ENCODE data around the gene FRY.

Gene FRY

DNA sequence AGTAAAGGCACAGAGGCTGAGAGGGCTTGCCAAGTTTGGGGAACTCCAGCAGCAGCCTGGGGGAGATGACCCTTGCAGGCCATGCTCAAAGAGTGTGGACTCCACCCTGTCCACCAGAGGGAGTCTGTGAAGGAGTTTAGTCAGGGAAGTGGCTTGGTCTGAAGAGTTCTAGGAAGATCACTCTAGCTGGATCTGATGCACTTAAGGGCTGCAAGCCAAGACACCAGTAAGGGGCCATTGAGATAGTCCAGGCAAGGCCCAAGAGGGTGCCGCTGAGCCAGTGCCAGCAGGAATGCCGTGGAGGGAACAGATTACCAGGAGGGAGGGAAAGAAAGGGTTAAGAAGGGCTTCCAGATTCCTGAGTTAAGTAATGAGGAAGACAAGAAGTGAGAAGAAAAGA lies 214.9 kb downstream of the FRY start:
- no peaks in the 10 kb centered on the region for H3K4me1 Mint-ChIP-seq
- H3K36me3 Mint-ChIP-seq: no peaks in the 10 kb centered on the region
- no peak overlapping the region for H3K27ac Mint-ChIP-seq
- no peak overlapping the region for H3K4me3 Mint-ChIP-seq
- no peaks in the 10 kb centered on the region for H3K9me3 Mint-ChIP-seq
- no peaks in the 10 kb centered on the region for H3K27me3 Mint-ChIP-seq

GRCh38 chr13:32247887-32248286 lies 216.3 kb downstream of the FRY start:
- Mint-ChIP-seq H3K4me3 (no peak overlapping the region), H3K27me3 (no peaks in the 10 kb centered on the region), H3K4me1 (no peaks in the 10 kb centered on the region), H3K9me3 (no peaks in the 10 kb centered on the region), H3K36me3 (no peaks in the 10 kb centered on the region), H3K27ac (no peak overlapping the region)

DNA sequence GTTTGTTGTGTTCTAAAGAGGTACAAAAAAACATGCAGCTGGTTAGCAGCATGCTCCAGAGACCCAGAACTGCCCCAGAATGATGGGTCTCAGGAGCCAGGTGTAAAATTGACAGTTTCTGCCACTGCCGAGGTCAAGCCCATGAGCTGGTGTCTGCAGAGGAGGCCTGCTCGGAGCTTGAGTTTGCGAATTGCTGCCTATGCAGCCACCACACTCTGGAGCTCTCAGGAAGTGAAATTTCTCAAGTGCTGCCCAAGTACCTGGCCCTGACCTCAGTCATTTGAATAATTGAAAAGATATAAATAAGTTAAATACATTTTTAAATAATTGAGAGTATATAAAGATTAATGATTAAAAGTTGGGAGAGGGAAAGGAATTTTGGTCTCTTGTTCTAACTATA lies 217.2 kb downstream of the FRY start:
- no peaks in the 10 kb centered on the region for H3K9me3 Mint-ChIP-seq
- H3K36me3 Mint-ChIP-seq: no peaks in the 10 kb centered on the region
- H3K27ac Mint-ChIP-seq: no peak overlapping the region
- H3K27me3 Mint-ChIP-seq: no peaks in the 10 kb centered on the region
- no peaks in the 10 kb centered on the region for H3K4me1 Mint-ChIP-seq
- no peak overlapping the region for H3K4me3 Mint-ChIP-seq

DNA sequence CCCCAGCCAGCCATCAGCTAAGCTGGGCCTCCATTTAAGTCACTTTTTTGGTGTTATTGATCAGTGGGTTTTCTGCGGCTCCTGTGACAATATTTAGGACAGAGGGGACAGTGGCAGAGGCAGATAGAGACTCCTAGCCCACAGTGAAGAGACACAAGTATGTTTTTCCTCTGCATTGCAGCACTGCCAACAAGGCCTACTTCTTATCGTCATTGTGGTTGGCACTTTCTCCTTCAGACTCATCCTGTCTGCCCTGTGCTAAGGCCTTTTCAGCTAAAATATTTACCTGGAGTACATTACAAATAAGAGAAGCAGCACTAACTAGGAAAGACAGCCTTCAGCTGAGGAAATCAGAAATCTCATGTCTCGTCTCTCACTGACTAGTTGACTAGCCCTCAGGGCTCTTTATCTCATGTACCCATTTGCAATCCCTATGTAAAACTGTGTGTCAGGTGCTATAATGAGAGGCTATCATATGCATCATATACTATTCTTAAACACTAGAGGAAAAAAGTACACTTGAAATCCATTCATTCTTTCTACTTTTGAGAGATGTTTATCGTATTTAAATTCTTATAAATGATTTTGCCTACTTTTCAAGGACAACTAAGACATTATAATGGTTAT lies 221.4 kb downstream of the FRY start:
- Mint-ChIP-seq H3K27ac (no peak overlapping the region), H3K36me3 (no peaks in the 10 kb centered on the region), H3K4me3 (no peak overlapping the region), H3K9me3 (no peaks in the 10 kb centered on the region), H3K4me1 (peaks cover 5% of the 10 kb centered on the region), H3K27me3 (no peaks in the 10 kb centered on the region)

- Mint-ChIP-seq H3K27me3 (no peaks in the 10 kb centered on the region), H3K36me3 (no peaks in the 10 kb centered on the region), H3K27ac (no peak overlapping the region), H3K9me3 (no peaks in the 10 kb centered on the region), H3K4me1 (peaks cover 5% of the 10 kb centered on the region), H3K4me3 (no peak overlapping the region)
Measured at GRCh38 chr13:32253911-32254399, 222.4 kb downstream of the FRY start.

DNA sequence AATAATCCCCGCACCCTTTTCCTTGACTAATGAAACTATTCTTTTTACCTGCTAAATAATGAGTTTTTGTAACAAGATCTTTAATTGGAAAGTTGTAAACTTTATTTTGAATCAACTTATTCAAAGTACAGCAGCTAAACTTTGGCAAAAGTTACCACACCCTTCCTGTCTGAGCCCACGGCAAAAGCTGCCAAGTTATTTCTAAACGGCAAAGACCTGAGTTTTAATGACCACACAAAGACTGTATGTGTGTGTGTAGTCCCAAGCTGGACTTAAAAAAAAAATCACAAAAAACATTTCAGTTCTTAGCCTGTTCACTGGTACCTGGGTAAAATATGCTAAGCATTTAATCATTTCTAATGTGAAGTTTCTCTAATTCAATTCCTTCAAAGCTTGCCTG lies 222.8 kb downstream of the FRY start:
- Mint-ChIP-seq H3K36me3 (no peaks in the 10 kb centered on the region), H3K4me1 (peaks cover 5% of the 10 kb centered on the region), H3K27me3 (no peaks in the 10 kb centered on the region), H3K4me3 (no peak overlapping the region), H3K9me3 (no peaks in the 10 kb centered on the region), H3K27ac (no peak overlapping the region)

- no peaks in the 10 kb centered on the region for H3K27me3 Mint-ChIP-seq
- no peaks in the 10 kb centered on the region for H3K9me3 Mint-ChIP-seq
- H3K4me3 Mint-ChIP-seq: no peak overlapping the region
- H3K36me3 Mint-ChIP-seq: no peaks in the 10 kb centered on the region
- H3K4me1 Mint-ChIP-seq: peaks cover 5% of the 10 kb centered on the region
- H3K27ac Mint-ChIP-seq: no peak overlapping the region
Measured at GRCh38 chr13:32254916-32255723, 223.5 kb downstream of the FRY start.

- H3K4me3 Mint-ChIP-seq: no peak overlapping the region
- H3K27ac Mint-ChIP-seq: no peak overlapping the region
- H3K27me3 Mint-ChIP-seq: no peaks in the 10 kb centered on the region
- peaks cover 5% of the 10 kb centered on the region for H3K4me1 Mint-ChIP-seq
- no peaks in the 10 kb centered on the region for H3K36me3 Mint-ChIP-seq
- H3K9me3 Mint-ChIP-seq: no peaks in the 10 kb centered on the region
Measured at GRCh38 chr13:32255724-32256109, 224.1 kb downstream of the FRY start.

DNA sequence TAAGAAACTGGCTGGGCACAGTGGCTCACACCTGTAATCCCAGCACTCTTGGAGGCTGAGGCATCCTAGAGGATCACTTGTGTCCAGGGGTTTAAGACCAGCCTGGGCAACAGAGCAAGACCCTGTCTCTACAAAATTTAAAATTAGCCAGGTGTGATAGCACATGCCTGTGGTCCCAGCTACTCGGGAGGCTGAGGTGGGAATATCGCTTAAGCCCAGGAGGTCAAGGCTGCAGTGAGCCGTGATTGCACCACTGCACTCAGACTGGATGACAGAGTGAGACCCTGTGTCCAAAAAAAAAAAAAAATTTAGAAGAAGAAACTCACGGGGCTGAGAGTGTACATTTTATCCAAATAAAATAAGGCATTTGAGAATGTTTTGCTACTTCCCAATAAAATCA lies 224.7 kb downstream of the FRY start:
- Mint-ChIP-seq H3K4me1 (peaks cover 5% of the 10 kb centered on the region), H3K27me3 (no peaks in the 10 kb centered on the region), H3K4me3 (no peak overlapping the region), H3K27ac (no peak overlapping the region), H3K36me3 (no peaks in the 10 kb centered on the region), H3K9me3 (no peaks in the 10 kb centered on the region)

- H3K27ac Mint-ChIP-seq: no peak overlapping the region
- H3K36me3 Mint-ChIP-seq: no peaks in the 10 kb centered on the region
- no peak overlapping the region for H3K4me3 Mint-ChIP-seq
- H3K9me3 Mint-ChIP-seq: no peaks in the 10 kb centered on the region
- no peaks in the 10 kb centered on the region for H3K27me3 Mint-ChIP-seq
- H3K4me1 Mint-ChIP-seq: peaks cover 5% of the 10 kb centered on the region
Measured at GRCh38 chr13:32257649-32258048, 226.1 kb downstream of the FRY start.

DNA sequence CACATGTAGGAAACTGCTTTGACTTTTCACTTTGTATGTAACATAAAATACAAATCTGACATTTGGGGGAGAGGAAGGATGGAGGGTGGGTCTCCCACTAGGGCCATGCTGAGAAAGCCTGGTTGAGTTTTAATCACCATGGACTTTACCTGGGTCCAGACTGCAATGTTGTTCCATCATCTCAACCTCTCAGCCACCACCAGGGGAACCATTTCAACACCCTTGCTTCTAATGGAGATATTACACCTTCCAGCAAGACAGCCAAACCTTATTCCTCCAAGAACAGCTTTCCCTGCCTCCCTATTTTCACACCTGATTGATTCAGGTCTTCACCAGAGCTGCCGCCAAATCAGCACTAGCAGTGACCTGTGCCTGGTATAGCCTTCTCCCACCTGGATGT lies 227.5 kb downstream of the FRY start:
- H3K4me1 Mint-ChIP-seq: peaks cover 5% of the 10 kb centered on the region
- no peak overlapping the region for H3K27ac Mint-ChIP-seq
- H3K36me3 Mint-ChIP-seq: no peaks in the 10 kb centered on the region
- no peaks in the 10 kb centered on the region for H3K27me3 Mint-ChIP-seq
- no peak overlapping the region for H3K4me3 Mint-ChIP-seq
- H3K9me3 Mint-ChIP-seq: no peaks in the 10 kb centered on the region

DNA sequence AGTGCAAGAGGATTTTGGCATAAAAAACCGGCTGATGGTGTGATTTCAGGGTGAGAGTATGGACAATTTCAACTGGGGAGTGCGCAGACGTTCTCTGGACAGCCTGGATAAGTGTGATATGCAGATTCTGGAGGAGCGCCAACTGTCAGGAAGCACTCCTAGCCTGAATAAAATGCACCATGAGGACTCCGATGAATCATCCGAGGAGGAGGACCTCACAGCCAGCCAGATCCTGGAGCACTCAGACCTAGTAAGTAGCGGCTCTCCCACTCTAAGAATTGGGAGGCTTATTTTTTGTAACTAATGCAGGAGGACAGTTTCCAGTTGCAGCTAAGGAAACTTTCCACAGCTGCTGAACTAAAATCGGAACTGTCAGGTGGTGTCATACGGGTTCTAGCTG lies 230.0 kb downstream of the FRY start:
- H3K27me3 Mint-ChIP-seq: no peaks in the 10 kb centered on the region
- H3K27ac Mint-ChIP-seq: no peak overlapping the region
- no peaks in the 10 kb centered on the region for H3K36me3 Mint-ChIP-seq
- no peaks in the 10 kb centered on the region for H3K4me1 Mint-ChIP-seq
- H3K4me3 Mint-ChIP-seq: no peak overlapping the region
- H3K9me3 Mint-ChIP-seq: no peaks in the 10 kb centered on the region

- Mint-ChIP-seq H3K27ac (no peak overlapping the region), H3K4me1 (no peaks in the 10 kb centered on the region), H3K9me3 (no peaks in the 10 kb centered on the region), H3K27me3 (no peaks in the 10 kb centered on the region), H3K36me3 (no peaks in the 10 kb centered on the region), H3K4me3 (no peak overlapping the region)
Measured at GRCh38 chr13:32262165-32262564, 230.6 kb downstream of the FRY start.

DNA sequence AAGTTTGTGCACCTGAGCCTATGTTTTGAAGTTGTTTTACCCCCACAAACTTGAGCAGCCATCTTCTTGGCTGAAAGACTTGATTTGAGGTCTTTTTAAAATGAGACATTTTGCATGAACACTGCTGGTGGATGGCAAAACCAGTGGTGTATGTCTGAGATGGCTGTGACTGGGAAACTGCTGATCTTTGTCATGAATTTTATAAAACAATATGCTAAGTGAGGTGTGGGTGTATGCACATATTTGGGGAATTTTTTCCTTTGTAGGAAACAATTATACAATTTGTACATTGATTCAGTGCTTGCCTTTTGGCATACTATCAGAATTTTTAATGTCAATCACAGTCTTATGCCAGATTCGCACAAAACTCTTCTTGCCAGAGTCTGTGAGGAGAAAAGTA lies 231.0 kb downstream of the FRY start:
- H3K27me3 Mint-ChIP-seq: no peaks in the 10 kb centered on the region
- H3K9me3 Mint-ChIP-seq: no peaks in the 10 kb centered on the region
- no peaks in the 10 kb centered on the region for H3K36me3 Mint-ChIP-seq
- no peaks in the 10 kb centered on the region for H3K4me1 Mint-ChIP-seq
- H3K27ac Mint-ChIP-seq: no peak overlapping the region
- H3K4me3 Mint-ChIP-seq: no peak overlapping the region

DNA sequence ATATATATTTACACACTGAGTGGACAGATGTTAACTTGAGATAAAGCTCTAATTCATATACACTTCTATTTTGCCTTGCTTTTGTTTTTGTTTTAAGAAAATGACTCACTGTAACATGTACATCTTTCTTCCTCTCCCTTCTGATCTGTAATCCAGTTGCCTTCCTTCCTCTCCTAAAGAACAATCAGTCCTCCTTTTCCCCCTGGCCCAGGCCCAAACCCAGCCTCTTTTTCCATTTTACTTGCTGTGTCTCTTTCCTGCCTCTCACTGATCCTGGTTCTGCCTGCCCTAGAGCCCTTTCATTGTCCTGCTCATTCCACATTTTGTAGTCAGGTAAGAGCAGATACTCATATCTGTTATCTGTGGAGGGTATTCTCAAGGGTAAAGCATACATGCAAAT lies 232.8 kb downstream of the FRY start:
- H3K4me3 Mint-ChIP-seq: no peak overlapping the region
- H3K4me1 Mint-ChIP-seq: no peaks in the 10 kb centered on the region
- no peaks in the 10 kb centered on the region for H3K9me3 Mint-ChIP-seq
- no peaks in the 10 kb centered on the region for H3K27me3 Mint-ChIP-seq
- H3K36me3 Mint-ChIP-seq: no peaks in the 10 kb centered on the region
- H3K27ac Mint-ChIP-seq: no peak overlapping the region

DNA sequence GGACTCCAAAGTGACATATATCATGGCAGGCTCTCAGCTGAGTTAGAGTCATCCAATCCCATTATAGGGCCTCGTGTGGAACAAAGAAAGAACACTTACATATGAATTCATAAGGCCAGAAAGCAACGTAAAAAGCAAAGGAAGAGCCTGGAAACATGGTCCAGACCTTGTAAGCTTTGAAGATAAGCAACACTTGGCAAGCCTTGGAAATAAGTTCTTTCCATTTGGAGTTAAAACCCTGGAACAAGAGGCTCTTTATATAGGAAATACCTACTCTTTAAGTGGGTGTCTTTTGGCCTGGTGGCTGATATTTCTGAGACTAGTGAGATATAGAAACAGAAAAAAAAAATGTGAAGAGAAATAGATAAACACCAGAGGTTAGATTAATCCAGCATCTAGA lies 234.2 kb downstream of the FRY start:
- Mint-ChIP-seq H3K4me1 (no peaks in the 10 kb centered on the region), H3K27ac (no peak overlapping the region), H3K36me3 (no peaks in the 10 kb centered on the region), H3K27me3 (no peaks in the 10 kb centered on the region), H3K9me3 (no peaks in the 10 kb centered on the region), H3K4me3 (no peak overlapping the region)
